ENCODE results near the gene LRRK2. TPM values are rescaled to one million over a fixed set of nuclear protein-coding genes. Genes with fewer than 3 reads are reported as not detected.

The LRRK2 gene
- total and polyA plus RNA-seq, 2 of the 13 experiments (the other 11 are each of a cell fraction or from before 2014, with no cell fraction given) = not detected

GRCh38 chr12:40263616-40264409, 39.0 kb downstream of the LRRK2 start:
- POLR2A ChIA-PET = no interaction called here
- Histone ChIP-seq H2AFZ (ENCODE audit: low read length) (no peak overlapping the region), H3K9ac (ENCODE audit: insufficient read depth, low read depth, low read length) (no peak overlapping the region), H3K4me3 (replicated peaks in 1 of 3; ENCODE audit: insufficient read depth in 1 of 3, low read depth in 2 of 3, low read length in 3 of 3) (no peak overlapping the region), H3K27me3 (ENCODE audit: control insufficient read depth in 1 of 2, insufficient read depth in 2 of 2, low read length in 2 of 2) (no peaks in the 10 kb centered on the region), H3K27ac (ENCODE audit: extremely low read length, insufficient read depth, low read length) (no peak overlapping the region), H3K36me3 (replicated peaks in 1 of 2; ENCODE audit: control insufficient read depth in 1 of 2, insufficient read depth in 2 of 2, low read length in 2 of 2) (no peaks in the 10 kb centered on the region), H3K4me1 (ENCODE audit: insufficient read depth, low read length) (no peaks in the 10 kb centered on the region), H4K20me1 (ENCODE audit: insufficient read depth, low read length) (no peaks in the 10 kb centered on the region), H3K79me2 (ENCODE audit: insufficient read depth, low read length) (no peaks in the 10 kb centered on the region), H3K9me3 (ENCODE audit: low read length) (no peaks in the 10 kb centered on the region), H3K4me2 (ENCODE audit: low read depth, low read length) (no peak overlapping the region)
- 8% methylated on average over 4 of the region's 4 CpGs for WGBS (ENCODE audit: low lambda C conversion rate)
- CTCF ChIA-PET (ENCODE audit: low intra/inter-chr PET ratio, low total read pairs) = no interaction called here
- ATAC-seq = no peak
- TF ChIP-seq PLSCR1 (CRISPR knock-in tag; IDR thresholded peaks at IDR 0.05; ENCODE audit: borderline replicate concordance) (no peak), ZBTB49 (CRISPR knock-in tag; IDR thresholded peaks at IDR 0.05; ENCODE audit: borderline replicate concordance) (no peak), ZNF12 (CRISPR knock-in tag; IDR thresholded peaks at IDR 0.05) (no peak), YY1 (IDR thresholded peaks at IDR 0.05; ENCODE audit: insufficient read depth, insufficient replicate concordance, low read depth, low read length) (no peak)
- no peak for DNase-seq (ENCODE audit: low spot score)
- in situ Hi-C loops (cut with HindIII; ENCODE audit: extremely low pct_ligation_motif_present, low pct_unique_long_range_greater_than_20kb) (no loop called here), intact Hi-C loops (cut with micrococcal nuclease; ENCODE audit: unreplicated experiment) (no loop called here)
- BruUV-seq (replicated peaks) = no TSS peak
- no peak for FAIRE-seq
